CD4-positive, alpha-beta T cell treated with Interleukin-2 at 100 ng/mL for 4 hours (primary cell): ENCODE results near the gene THPO.

ENCODE experiments used
- DNase-seq: peaks from one replicate; pipeline ENCODE4 v3.0.0-alpha.2; 2020; ENCODE audit warnings: low spot score

THPO gene

DNA sequence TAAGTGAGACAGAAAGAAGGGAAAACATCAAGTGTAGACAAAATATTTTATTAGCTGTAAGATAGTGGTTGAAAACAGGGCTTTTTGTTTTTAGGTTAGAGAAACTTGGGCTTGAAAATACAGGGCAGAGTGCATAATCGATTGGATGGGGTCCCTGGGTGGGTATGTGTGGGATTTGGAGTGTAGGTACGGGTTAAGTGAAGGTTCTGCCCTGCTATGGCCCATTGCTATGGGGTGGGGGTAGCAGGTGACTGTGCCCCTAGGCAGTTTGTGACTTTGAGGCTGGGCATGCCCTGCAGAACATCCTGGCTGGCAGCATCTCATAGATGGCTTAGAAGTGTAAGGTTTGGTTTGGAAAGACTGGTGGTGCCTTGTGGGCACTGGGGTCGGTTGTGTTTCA is 44.3 kb downstream of the THPO start:
- no peak for DNase-seq

- no peak for DNase-seq
These were observed 44.8 kb downstream of the THPO start for GRCh38 chr3:184333190-184333589.

- DNase-seq = no peak
These were observed 45.5 kb downstream of the THPO start for GRCh38 chr3:184332370-184333090.

DNA sequence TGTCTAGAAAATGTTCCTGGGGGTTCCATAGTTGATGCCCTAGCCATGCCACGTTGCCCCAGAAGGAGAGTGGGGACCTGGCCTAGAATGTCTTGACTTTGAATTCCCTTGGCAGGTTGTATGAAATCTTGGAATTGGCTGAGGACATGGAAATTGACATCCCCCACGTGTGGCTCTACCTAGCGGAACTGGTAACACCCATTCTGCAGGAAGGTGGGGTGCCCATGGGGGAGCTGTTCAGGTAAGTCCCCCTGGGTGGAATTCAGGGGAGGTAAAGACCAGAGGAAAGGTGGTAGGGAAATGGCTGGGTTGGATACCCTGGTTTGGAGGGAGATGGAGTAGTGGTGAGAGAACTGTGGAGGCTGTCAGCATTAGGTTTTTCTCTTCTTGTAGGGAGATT is 49.5 kb downstream of the THPO start:
- no peak for DNase-seq

GRCh38 chr3:184327171-184327570 is 50.8 kb downstream of the THPO start:
- DNase-seq = no peak

DNA sequence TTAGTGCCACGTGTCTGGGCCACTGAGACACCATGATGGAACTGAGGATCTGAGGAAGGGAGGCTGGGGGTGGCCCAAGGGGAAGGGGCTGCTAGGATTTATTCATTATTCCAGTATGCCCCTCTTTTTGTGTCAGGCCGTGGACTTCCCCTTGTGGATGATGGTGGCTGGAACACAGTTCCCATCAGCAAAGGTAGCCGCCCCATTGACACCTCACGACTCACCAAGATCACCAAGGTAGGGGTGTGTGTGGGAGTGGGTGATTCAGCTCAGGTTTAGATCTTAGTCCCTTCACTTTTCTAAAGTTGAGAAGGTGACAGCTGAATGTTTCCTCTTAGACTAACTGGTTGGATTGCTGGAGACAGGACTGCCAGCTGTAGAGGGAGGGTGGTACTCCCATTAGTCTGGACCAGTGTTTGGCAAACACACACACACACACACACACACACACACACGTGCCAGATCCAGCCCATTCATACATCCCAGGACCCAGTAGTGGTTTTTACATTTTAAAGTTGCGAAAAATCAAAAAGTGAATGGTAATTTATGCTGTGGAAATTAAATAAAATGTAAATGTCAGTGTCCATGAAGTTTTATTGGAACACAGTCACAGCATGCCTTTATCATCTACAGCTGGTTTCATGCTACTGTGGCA is 52.2 kb downstream of the THPO start:
- no peak for DNase-seq

DNA sequence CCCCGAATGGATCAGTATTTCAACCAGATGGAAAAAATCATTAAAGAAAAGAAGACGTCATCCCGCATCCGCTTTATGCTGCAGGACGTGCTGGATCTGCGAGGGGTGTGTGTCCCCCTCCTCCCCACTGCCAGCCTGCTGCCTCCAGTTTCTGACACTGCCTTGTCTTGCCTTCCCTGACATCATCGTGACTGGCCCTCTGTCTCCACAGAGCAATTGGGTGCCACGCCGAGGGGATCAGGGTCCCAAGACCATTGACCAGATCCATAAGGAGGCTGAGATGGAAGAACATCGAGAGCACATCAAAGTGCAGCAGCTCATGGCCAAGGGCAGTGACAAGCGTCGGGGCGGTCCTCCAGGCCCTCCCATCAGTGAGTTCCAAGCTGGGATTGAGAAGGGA is 52.7 kb downstream of the THPO start:
- no peak for DNase-seq

DNA sequence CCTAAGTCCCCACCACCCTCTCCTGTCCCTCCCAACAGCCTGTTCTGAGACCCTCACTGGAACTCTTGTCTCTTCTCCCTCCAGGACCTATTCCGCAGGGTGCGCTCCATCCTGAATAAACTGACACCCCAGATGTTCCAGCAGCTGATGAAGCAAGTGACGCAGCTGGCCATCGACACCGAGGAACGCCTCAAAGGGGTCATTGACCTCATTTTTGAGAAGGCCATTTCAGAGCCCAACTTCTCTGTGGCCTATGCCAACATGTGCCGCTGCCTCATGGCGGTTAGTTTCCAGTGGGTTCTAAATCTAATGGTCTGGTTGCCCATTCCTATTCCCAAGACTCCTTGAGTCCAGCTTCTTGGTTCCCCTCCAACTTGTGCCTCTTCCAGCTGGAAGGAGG is 54.3 kb downstream of the THPO start:
- DNase-seq = no peak

- DNase-seq = no peak
These were observed 55.1 kb downstream of the THPO start for GRCh38 chr3:184322731-184323487.
